Natural killer cell (primary cell): ENCODE results near the gene TMEM150A. TPM values are rescaled to one million over a fixed set of nuclear protein-coding genes. Genes with fewer than 3 reads are reported as not detected.

Experiments used
- ATAC-seq, 3 donors: fragments of 150-1000 bp in 2 of 3; fragments of 200-7000 bp in 1 of 3; cut with Tn5 transposase; 1 replicate in 1 of 3; 2 replicates in 2 of 3; pipeline ENCODE4 v1.10.0; 2021; ENCODE audit warnings: mild to moderate bottlenecking in 2 of 3, moderate library complexity in 2 of 3
- DNase-seq, 2 donors: peaks; one replicate each; pipeline versions ENCODE4 v3.0.0 to v3.0.0-alpha.2; 2013 to 2021; ENCODE audit warnings: mixed read lengths in 1 of 2
- H3K27ac ChIP-seq: one replicate; pipeline ENCODE4 v1.5.1; 2013; ENCODE audit warnings: mild to moderate bottlenecking, low read length
- H3K27me3 ChIP-seq: one replicate; pipeline ENCODE4 v1.6.1; 2013; ENCODE audit warnings: low read length; ENCODE audit not compliant: control insufficient read depth, insufficient read depth
- H3K36me3 ChIP-seq: one replicate; pipeline ENCODE4 v1.6.1; 2013; ENCODE audit warnings: low read length; ENCODE audit not compliant: control insufficient read depth, insufficient read depth
- H3K4me1 ChIP-seq: one replicate; pipeline ENCODE4 v1.6.1; 2013; ENCODE audit warnings: low read length; ENCODE audit not compliant: control insufficient read depth, insufficient read depth
- H3K4me3 ChIP-seq: one replicate; pipeline ENCODE4 v1.5.1; 2013; ENCODE audit warnings: low read length
- H3K9me3 ChIP-seq: one replicate; pipeline ENCODE4 v1.6.1; 2013; ENCODE audit warnings: low read length; ENCODE audit not compliant: control insufficient read depth, insufficient read depth
- H3K27ac Mint-ChIP-seq, 2 donors: one replicate each; pipeline ENCODE4 v1.8.0; 2022; ENCODE audit warnings: mild to moderate bottlenecking in 2 of 2, mixed read lengths in 2 of 2, moderate library complexity in 1 of 2
- H3K27me3 Mint-ChIP-seq, 2 donors: one replicate each; pipeline ENCODE4 v1.8.0; 2022; ENCODE audit warnings: low read depth in 2 of 2, mixed read lengths in 2 of 2
- H3K36me3 Mint-ChIP-seq: one replicate; pipeline ENCODE4 v1.8.0; 2022; ENCODE audit warnings: mixed read lengths
- H3K4me1 Mint-ChIP-seq, 2 donors: one replicate each; pipeline ENCODE4 v1.8.0; 2022; ENCODE audit warnings: mixed read lengths in 2 of 2
- H3K4me3 Mint-ChIP-seq: one replicate; pipeline ENCODE4 v1.8.0; 2022; ENCODE audit warnings: mild to moderate bottlenecking, moderate library complexity, mixed read lengths
- H3K9me3 Mint-ChIP-seq, 2 donors: one replicate each; pipeline ENCODE4 v1.8.0; 2022; ENCODE audit warnings: mixed read lengths in 2 of 2
- WGBS: methylation state at CpG from one replicate; pipeline ENCODE4 v1.1.7; 2013; ENCODE audit warnings: missing lambda C conversion rate; ENCODE audit not compliant: insufficient coverage; 5-methylcytosine and 5-hydroxymethylcytosine counted together
- intact Hi-C: fragments of 100-400 bp; cut with micrococcal nuclease; formaldehyde crosslinking; loops from one replicate; pipeline ENCODE4 v1.14.2; 2022
- total RNA-seq, 4 donors: library from RNA; stranded (reverse); fragments of 120-200 nt in 1 of 4; gene quantifications; one replicate each; pipeline versions ENCODE4 v1.2.3 to v1.2.4, GENCODE V29; 2013 to 2022
- TF ChIP-seq, protein P1 (sequence below): fragments of 200-600 bp; IDR thresholded peaks from one replicate; pipeline ENCODE4 v1.8.0; 2022; ENCODE audit warnings: antibody characterized with exemption

TMEM150A gene
- total RNA-seq, 3 donors from 2014 or later (not counting 1 experiment from before 2014, with no cell fraction given): 10.4 to 13.3 (median 10.9) TPM

DNA sequence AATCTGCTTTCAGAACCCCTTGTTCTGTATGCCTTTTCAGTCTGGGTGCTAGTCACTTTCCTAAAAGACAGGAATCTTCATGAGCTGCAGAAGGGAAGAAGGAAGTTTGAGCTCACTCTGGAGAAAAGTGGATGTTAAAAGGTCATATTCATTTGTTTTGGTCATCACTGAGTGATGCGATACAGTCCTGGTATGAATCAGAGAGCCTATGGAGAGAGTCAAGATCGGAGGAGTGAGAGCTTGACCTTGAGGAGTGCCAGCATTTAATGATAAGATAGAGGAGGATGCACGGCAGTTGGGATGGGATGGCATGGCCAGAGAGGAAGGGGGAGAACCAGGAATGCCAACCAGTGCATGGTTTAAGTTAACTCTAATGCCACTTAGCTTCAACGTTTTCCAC is 33.1 kb upstream of the TMEM150A start:
- Mint-ChIP-seq H3K4me1 (peaks cover 11% of the 10 kb centered on the region in 2 donors), H3K9me3 (no peaks in the 10 kb centered on the region), H3K4me3 (no peak overlapping the region), H3K27me3 (no peaks in the 10 kb centered on the region), H3K36me3 (peaks cover 28% of the 10 kb centered on the region), H3K27ac (no peak overlapping the region)
- DNase-seq (no peak), ATAC-seq (no peak)
- Histone ChIP-seq H3K4me3 (no peak overlapping the region), H3K27me3 (no peaks in the 10 kb centered on the region), H3K4me1 (peaks cover 4% of the 10 kb centered on the region), H3K36me3 (peaks cover 74% of the 10 kb centered on the region), H3K27ac (no peak overlapping the region), H3K9me3 (no peaks in the 10 kb centered on the region)
- WGBS: 89% methylated on average over 4 of the region's 4 CpGs
- intact Hi-C loops: no loop called here
- TF ChIP-seq, protein P1, sequence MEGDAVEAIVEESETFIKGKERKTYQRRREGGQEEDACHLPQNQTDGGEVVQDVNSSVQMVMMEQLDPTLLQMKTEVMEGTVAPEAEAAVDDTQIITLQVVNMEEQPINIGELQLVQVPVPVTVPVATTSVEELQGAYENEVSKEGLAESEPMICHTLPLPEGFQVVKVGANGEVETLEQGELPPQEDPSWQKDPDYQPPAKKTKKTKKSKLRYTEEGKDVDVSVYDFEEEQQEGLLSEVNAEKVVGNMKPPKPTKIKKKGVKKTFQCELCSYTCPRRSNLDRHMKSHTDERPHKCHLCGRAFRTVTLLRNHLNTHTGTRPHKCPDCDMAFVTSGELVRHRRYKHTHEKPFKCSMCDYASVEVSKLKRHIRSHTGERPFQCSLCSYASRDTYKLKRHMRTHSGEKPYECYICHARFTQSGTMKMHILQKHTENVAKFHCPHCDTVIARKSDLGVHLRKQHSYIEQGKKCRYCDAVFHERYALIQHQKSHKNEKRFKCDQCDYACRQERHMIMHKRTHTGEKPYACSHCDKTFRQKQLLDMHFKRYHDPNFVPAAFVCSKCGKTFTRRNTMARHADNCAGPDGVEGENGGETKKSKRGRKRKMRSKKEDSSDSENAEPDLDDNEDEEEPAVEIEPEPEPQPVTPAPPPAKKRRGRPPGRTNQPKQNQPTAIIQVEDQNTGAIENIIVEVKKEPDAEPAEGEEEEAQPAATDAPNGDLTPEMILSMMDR: no peak

DNA sequence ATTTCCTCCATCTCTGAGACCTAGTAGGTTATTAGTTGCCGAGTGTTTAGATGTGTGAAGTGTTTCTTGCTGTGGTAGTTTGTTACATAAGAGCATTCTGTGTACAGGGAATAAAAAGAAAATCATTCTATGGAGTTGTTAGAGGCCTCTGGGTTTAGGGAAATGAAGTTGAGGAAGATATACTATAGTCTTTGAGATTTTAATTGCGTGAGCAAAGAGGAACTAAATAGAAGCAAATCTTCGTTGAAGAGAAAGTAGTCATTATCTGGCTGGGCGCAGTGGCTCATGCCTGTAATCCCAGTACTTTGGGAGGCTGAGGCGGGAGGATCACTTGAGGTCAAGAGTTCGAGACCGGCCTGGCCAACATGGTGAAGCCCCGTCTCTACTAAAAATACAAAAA is 32.5 kb upstream of the TMEM150A start:
- Mint-ChIP-seq H3K4me1 (peaks cover 11% of the 10 kb centered on the region in 2 donors), H3K4me3 (no peak overlapping the region), H3K27me3 (no peaks in the 10 kb centered on the region), H3K27ac (peak overlapping the region in 1 of 2 donors; percentile 23), H3K9me3 (no peaks in the 10 kb centered on the region), H3K36me3 (peaks cover 28% of the 10 kb centered on the region)
- Histone ChIP-seq H3K4me3 (no peak overlapping the region), H3K27me3 (no peaks in the 10 kb centered on the region), H3K4me1 (peaks cover 4% of the 10 kb centered on the region), H3K9me3 (no peaks in the 10 kb centered on the region), H3K36me3 (peaks cover 75% of the 10 kb centered on the region), H3K27ac (no peak overlapping the region)
- ATAC-seq (no peak), DNase-seq (no peak)
- WGBS: 95% methylated on average over 7 of the region's 8 CpGs
- intact Hi-C loops: no loop called here
- TF ChIP-seq, protein P1: no peak

DNA sequence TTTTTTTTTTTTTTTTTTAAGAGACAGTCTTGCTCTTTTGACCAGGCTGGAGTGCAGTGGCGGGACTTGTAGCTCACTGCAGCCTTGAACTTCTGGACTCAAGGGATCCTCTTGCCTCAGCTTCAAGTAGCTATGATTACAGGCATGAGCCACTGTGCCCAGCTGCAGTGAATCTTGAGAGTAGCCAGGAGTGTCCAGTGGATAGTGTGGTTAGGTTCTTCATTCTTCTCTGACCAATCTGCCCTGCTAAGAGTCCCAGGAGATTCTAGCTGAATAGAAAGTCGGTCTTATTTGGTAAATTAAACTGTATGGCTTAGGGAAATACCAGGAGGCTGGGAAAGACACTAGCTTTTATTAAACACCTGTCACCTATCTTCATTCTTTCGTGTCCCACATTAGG is 28.8 kb upstream of the TMEM150A start:
- H3K36me3 ChIP-seq: peaks cover 74% of the 10 kb centered on the region

More for the DNA sequence above, 28.8 kb upstream of the TMEM150A start:
- H3K9me3 ChIP-seq: no peaks in the 10 kb centered on the region
- ATAC-seq (no peak), DNase-seq (no peak)
- Mint-ChIP-seq H3K4me3 (no peak overlapping the region), H3K9me3 (no peaks in the 10 kb centered on the region), H3K36me3 (peaks cover 11% of the 10 kb centered on the region), H3K27me3 (no peaks in the 10 kb centered on the region), H3K4me1 (peaks cover 4 to 5% of the 10 kb centered on the region in 2 donors), H3K27ac (no peak overlapping the region)
- no peaks in the 10 kb centered on the region for H3K27me3 ChIP-seq
- H3K4me3 ChIP-seq: no peak overlapping the region
- TF ChIP-seq, protein P1: no peak
- H3K27ac ChIP-seq: no peak overlapping the region
- WGBS: 94% methylated on average over 2 of the region's 3 CpGs
- intact Hi-C loops: no loop called here
- no peaks in the 10 kb centered on the region for H3K4me1 ChIP-seq
